Ramos (cell line): ENCODE data around the gene PTOV1.

Source experiments
- in situ Hi-C: fragments of 300-500 bp; cut with MboI; formaldehyde crosslinking; loops from one replicate; pipeline ENCODE4 v1.14.3; 2022; ENCODE audit warnings: low sequenced_read_pairs; ENCODE audit not compliant: unreplicated experiment

The PTOV1 gene

GRCh38 chr19:49850487-49851342, at the start of gene PTOV1:
TSS of gene PTOV1 (plus strand) at chr19:49851159.
- in situ Hi-C loops: no loop called here

GRCh38 chr19:49801401-49801888, 49.5 kb upstream of the PTOV1 start:
- in situ Hi-C loops: no loop called here

GRCh38 chr19:49801966-49802661, 48.8 kb upstream of the PTOV1 start:
- in situ Hi-C loops: no loop called here

GRCh38 chr19:49802836-49803528, 48.0 kb upstream of the PTOV1 start:
- in situ Hi-C loops: no loop called here

- in situ Hi-C loops: no loop called here
Observed at GRCh38 chr19:49803529-49803856, 47.5 kb upstream of the PTOV1 start.

- in situ Hi-C loops: no loop called here
Observed at GRCh38 chr19:49805822-49806619, 44.9 kb upstream of the PTOV1 start.

- in situ Hi-C loops: no loop called here
Observed at GRCh38 chr19:49806620-49806959, 44.4 kb upstream of the PTOV1 start.

GRCh38 chr19:49807058-49807903, 43.7 kb upstream of the PTOV1 start:
- in situ Hi-C loops: no loop called here

GRCh38 chr19:49807904-49808675, 42.9 kb upstream of the PTOV1 start:
- in situ Hi-C loops: no loop called here

GRCh38 chr19:49808711-49809159, 42.2 kb upstream of the PTOV1 start:
- in situ Hi-C loops: no loop called here

- in situ Hi-C loops: no loop called here
Observed at GRCh38 chr19:49809160-49809940, 41.6 kb upstream of the PTOV1 start.

- in situ Hi-C loops: no loop called here
Observed at GRCh38 chr19:49809941-49810389, 41.0 kb upstream of the PTOV1 start.

GRCh38 chr19:49811328-49811727, 39.6 kb upstream of the PTOV1 start:
- in situ Hi-C loops: no loop called here

GRCh38 chr19:49812452-49812996, 38.4 kb upstream of the PTOV1 start:
- in situ Hi-C loops: no loop called here

- in situ Hi-C loops: no loop called here
Observed at GRCh38 chr19:49812997-49813861, 37.7 kb upstream of the PTOV1 start, which contains the start of gene FUZ. TSS of gene FUZ (minus strand) at chr19:49813292. CDS start at chr19:49813106, 186 bp downstream.

GRCh38 chr19:49814010-49814409, 36.9 kb upstream of the PTOV1 start:
- in situ Hi-C loops: no loop called here
